Neural progenitor cell (in vitro differentiated cells): ENCODE results near the gene KAZN. TPM values are rescaled to one million over a fixed set of nuclear protein-coding genes. Genes with fewer than 3 reads are reported as not detected.
A peak's percentile ranks its signal among the peaks of the same experiment; 100 is the strongest.

Experiments used
- DNase-seq: peaks from one replicate; pipeline ENCODE4 v3.0.0-alpha.2; 2016; ENCODE audit warnings: low spot score
- H2AFZ ChIP-seq: fragments of 200-600 bp; sonication (generic); replicated peaks from 2 replicates; pipeline ENCODE4 v1.6.1; 2016; ENCODE audit warnings: antibody characterized with exemption
- H3F3A ChIP-seq: fragments of 200-600 bp; sonication (generic); 2 replicates; pipeline ENCODE4 v1.6.1; 2016; ENCODE audit warnings: antibody characterized with exemption, low read depth
- H3K27ac ChIP-seq: fragments of 200-600 bp; sonication (generic); 2 replicates; pipeline ENCODE4 v1.5.1; 2016; ENCODE audit warnings: mild to moderate bottlenecking
- H3K27me3 ChIP-seq: fragments of 200-600 bp; sonication (generic); 2 replicates; pipeline ENCODE4 v1.6.1; 2016; ENCODE audit warnings: mild to moderate bottlenecking, moderate library complexity
- H3K36me3 ChIP-seq: fragments of 200-600 bp; sonication (generic); 2 replicates; pipeline ENCODE4 v1.5.1; 2016
- H3K4me1 ChIP-seq: fragments of 200-600 bp; sonication (generic); 2 replicates; pipeline ENCODE4 v1.6.1; 2016; ENCODE audit warnings: mixed run types
- H3K4me2 ChIP-seq: fragments of 200-600 bp; sonication (generic); 2 replicates; pipeline ENCODE4 v1.6.1; 2016
- H3K4me3 ChIP-seq: fragments of 200-600 bp; sonication (generic); 2 replicates; pipeline ENCODE4 v1.5.1; 2016
- H3K79me2 ChIP-seq: fragments of 200-600 bp; sonication (generic); 2 replicates; pipeline ENCODE4 v1.6.1; 2016; ENCODE audit warnings: low read depth
- H3K9ac ChIP-seq: fragments of 200-600 bp; sonication (generic); 2 replicates; pipeline ENCODE4 v1.6.1; 2016
- H3K9me3 ChIP-seq: fragments of 200-600 bp; sonication (generic); 2 replicates; pipeline ENCODE4 v1.5.1; 2016; ENCODE audit warnings: low read depth
- H4K20me1 ChIP-seq: fragments of 200-600 bp; sonication (generic); 2 replicates; pipeline ENCODE4 v1.6.1; 2016; ENCODE audit warnings: low read depth
- H3K27ac Mint-ChIP-seq: 3 replicates; pipeline ENCODE4 v1.8.0; 2021; ENCODE audit warnings: mixed read lengths
- H3K27me3 Mint-ChIP-seq: 2 replicates; pipeline ENCODE4 v1.8.0; 2022; ENCODE audit warnings: low read depth, mild to moderate bottlenecking, inconsistent platforms, moderate library complexity, mixed read lengths; ENCODE audit not compliant: insufficient read depth
- H3K36me3 Mint-ChIP-seq: 3 replicates; pipeline ENCODE4 v1.8.0; 2021; ENCODE audit warnings: mixed read lengths
- H3K4me1 Mint-ChIP-seq: 3 replicates; pipeline ENCODE4 v1.8.0; 2021; ENCODE audit warnings: mixed read lengths
- H3K4me3 Mint-ChIP-seq: 3 replicates; pipeline ENCODE4 v1.8.0; 2021; ENCODE audit warnings: mild to moderate bottlenecking, moderate library complexity, mixed read lengths
- H3K9me3 Mint-ChIP-seq: 3 replicates; pipeline ENCODE4 v1.8.0; 2020; ENCODE audit warnings: mixed read lengths
- EZH2 ChIP-seq: fragments of 200-600 bp; sonication (generic); IDR thresholded peaks from 2 replicates; pipeline ENCODE4 v1.6.1; 2017; ENCODE audit warnings: antibody characterized with exemption, mild to moderate bottlenecking, moderate library complexity
- EZH2phosphoT487 ChIP-seq: fragments of 200-600 bp; sonication (generic); IDR thresholded peaks from 2 replicates; pipeline ENCODE4 v1.6.1; 2017; ENCODE audit warnings: antibody characterized with exemption
- total RNA-seq: library from RNA; depleted of rRNA; stranded (reverse); fragments of >200 nt; gene quantifications from 2 replicates; pipeline ENCODE4 v1.2.3, GENCODE V29; 2015; ENCODE audit warnings: low replicate concordance
- TF ChIP-seq, protein P1 (sequence below): fragments of 200-600 bp; sonication (generic); IDR thresholded peaks from 2 replicates; pipeline ENCODE4 v1.5.1; 2017; ENCODE audit warnings: antibody characterized with exemption, mild to moderate bottlenecking

KAZN gene
- total RNA-seq, 1 donor from 2014 or later, result 6.1 TPM

GRCh38 chr1:14852291-14852690 lies 253.8 kb downstream of the KAZN start:
- no peak overlapping the region for H3K27ac Mint-ChIP-seq
- H3K4me1 Mint-ChIP-seq, result peaks cover 27% of the 10 kb centered on the region
- no peak overlapping the region for H3K27ac ChIP-seq
- no peak overlapping the region for H2AFZ ChIP-seq
- H3K36me3 Mint-ChIP-seq, result peaks cover 2% of the 10 kb centered on the region
- H3K36me3 ChIP-seq, result no peaks in the 10 kb centered on the region
- H3K27me3 ChIP-seq, result no peaks in the 10 kb centered on the region
- H3K4me3 ChIP-seq, result no peak overlapping the region
- peaks cover 6% of the 10 kb centered on the region for H3K4me1 ChIP-seq
- no peaks in the 10 kb centered on the region for H3K79me2 ChIP-seq
- no peaks in the 10 kb centered on the region for H3F3A ChIP-seq
- peaks cover 3% of the 10 kb centered on the region for H4K20me1 ChIP-seq
- no peaks in the 10 kb centered on the region for H3K9me3 ChIP-seq
- TF ChIP-seq EZH2 (no peak), EZH2phosphoT487 (no peak)
- TF ChIP-seq, protein P1, sequence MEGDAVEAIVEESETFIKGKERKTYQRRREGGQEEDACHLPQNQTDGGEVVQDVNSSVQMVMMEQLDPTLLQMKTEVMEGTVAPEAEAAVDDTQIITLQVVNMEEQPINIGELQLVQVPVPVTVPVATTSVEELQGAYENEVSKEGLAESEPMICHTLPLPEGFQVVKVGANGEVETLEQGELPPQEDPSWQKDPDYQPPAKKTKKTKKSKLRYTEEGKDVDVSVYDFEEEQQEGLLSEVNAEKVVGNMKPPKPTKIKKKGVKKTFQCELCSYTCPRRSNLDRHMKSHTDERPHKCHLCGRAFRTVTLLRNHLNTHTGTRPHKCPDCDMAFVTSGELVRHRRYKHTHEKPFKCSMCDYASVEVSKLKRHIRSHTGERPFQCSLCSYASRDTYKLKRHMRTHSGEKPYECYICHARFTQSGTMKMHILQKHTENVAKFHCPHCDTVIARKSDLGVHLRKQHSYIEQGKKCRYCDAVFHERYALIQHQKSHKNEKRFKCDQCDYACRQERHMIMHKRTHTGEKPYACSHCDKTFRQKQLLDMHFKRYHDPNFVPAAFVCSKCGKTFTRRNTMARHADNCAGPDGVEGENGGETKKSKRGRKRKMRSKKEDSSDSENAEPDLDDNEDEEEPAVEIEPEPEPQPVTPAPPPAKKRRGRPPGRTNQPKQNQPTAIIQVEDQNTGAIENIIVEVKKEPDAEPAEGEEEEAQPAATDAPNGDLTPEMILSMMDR, result no peak
- H3K27me3 Mint-ChIP-seq, result peaks cover 6% of the 10 kb centered on the region
- no peak overlapping the region for H3K9ac ChIP-seq
- DNase-seq, result no peak
- H3K4me2 ChIP-seq, result no peak overlapping the region
- H3K9me3 Mint-ChIP-seq, result no peaks in the 10 kb centered on the region
- H3K4me3 Mint-ChIP-seq, result no peak overlapping the region

DNA sequence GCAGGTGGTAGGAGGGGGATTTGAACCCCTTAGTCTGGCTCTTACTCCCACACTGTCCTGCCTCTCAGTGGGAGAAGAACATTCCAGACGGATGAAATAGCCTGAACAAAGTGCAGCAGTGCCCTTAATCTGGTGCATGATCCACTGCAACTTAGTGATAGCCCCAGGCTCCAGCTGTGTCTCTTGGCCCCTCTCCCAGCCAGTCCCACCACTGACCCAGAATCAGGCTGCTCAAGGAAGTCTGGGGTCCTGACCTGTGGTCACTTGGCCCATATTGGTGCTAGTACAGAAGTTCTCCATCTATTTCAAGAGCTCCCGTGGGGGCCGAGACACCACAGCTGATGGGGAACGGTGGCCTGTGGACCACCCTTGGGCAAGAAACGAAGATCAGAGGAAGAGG lies 255.0 kb downstream of the KAZN start:
- Histone ChIP-seq H3K27ac (no peak overlapping the region), H3K27me3 (no peaks in the 10 kb centered on the region), H3K4me3 (no peak overlapping the region), H3K79me2 (no peaks in the 10 kb centered on the region), H3K36me3 (no peaks in the 10 kb centered on the region), H3K4me1 (peaks cover 6% of the 10 kb centered on the region), H3K4me2 (no peak overlapping the region), H4K20me1 (peaks cover 3% of the 10 kb centered on the region), H2AFZ (no peak overlapping the region), H3F3A (no peaks in the 10 kb centered on the region), H3K9me3 (no peaks in the 10 kb centered on the region), H3K9ac (no peak overlapping the region)
- H3K27ac Mint-ChIP-seq, result peak overlapping the region; percentile 78
- H3K4me1 Mint-ChIP-seq, result peaks cover 22% of the 10 kb centered on the region
- H3K36me3 Mint-ChIP-seq, result peaks cover 2% of the 10 kb centered on the region
- TF ChIP-seq, protein P1, result no peak
- TF ChIP-seq EZH2phosphoT487 (no peak), EZH2 (no peak)
- DNase-seq, result no peak
- no peak overlapping the region for H3K4me3 Mint-ChIP-seq
- H3K27me3 Mint-ChIP-seq, result peaks cover 2% of the 10 kb centered on the region
- H3K9me3 Mint-ChIP-seq, result no peaks in the 10 kb centered on the region

DNA sequence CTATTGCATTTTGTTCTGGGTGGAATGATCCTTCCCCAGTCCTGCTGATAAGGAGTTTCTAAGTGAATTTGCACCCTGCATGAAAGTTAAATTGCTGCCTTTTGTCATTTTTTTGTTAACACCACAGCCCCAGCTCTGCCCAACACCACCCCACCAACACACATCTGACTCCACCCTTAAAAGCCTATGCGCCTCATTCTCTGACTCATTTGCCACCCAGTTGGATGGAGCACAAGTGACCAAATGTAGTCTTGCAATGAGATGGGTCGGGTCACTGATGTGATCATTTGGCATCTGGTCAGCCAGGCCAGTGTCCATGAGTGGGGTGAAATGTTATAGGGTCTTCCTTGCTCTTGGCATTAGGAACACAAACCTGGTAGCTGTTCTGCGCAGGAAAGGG lies 256.8 kb downstream of the KAZN start:
- Histone ChIP-seq H3F3A (no peaks in the 10 kb centered on the region), H4K20me1 (peaks cover 3% of the 10 kb centered on the region), H3K4me2 (no peak overlapping the region), H2AFZ (no peak overlapping the region), H3K9me3 (no peaks in the 10 kb centered on the region), H3K4me1 (peaks cover 6% of the 10 kb centered on the region), H3K27ac (no peak overlapping the region), H3K4me3 (no peak overlapping the region), H3K36me3 (no peaks in the 10 kb centered on the region), H3K27me3 (no peaks in the 10 kb centered on the region), H3K79me2 (no peaks in the 10 kb centered on the region), H3K9ac (no peak overlapping the region)
- no peak for DNase-seq
- H3K9me3 Mint-ChIP-seq, result no peaks in the 10 kb centered on the region
- H3K27ac Mint-ChIP-seq, result no peak overlapping the region
- no peak for TF ChIP-seq EZH2
- TF ChIP-seq, protein P1, result no peak
- no peak for TF ChIP-seq EZH2phosphoT487
- no peak overlapping the region for H3K4me3 Mint-ChIP-seq
- H3K27me3 Mint-ChIP-seq, result peaks cover 2% of the 10 kb centered on the region
- peaks cover 2% of the 10 kb centered on the region for H3K36me3 Mint-ChIP-seq
- peaks cover 13% of the 10 kb centered on the region for H3K4me1 Mint-ChIP-seq
